ENCODE measurements around the gene PIK3AP1.

PIK3AP1 gene

GRCh38 chr10:96670786-96671185 is 49.5 kb downstream of the PIK3AP1 start:
- DNase-seq: no peak

GRCh38 chr10:96667401-96667800 is 52.9 kb downstream of the PIK3AP1 start:
- no peak for DNase-seq

GRCh38 chr10:96666741-96667140 is 53.6 kb downstream of the PIK3AP1 start:
- DNase-seq: no peak

GRCh38 chr10:96665306-96665705 is 55.0 kb downstream of the PIK3AP1 start:
- DNase-seq: no peak

- no peak for DNase-seq
These were observed 55.8 kb downstream of the PIK3AP1 start for GRCh38 chr10:96664563-96664962.

GRCh38 chr10:96663797-96664196 is 56.5 kb downstream of the PIK3AP1 start:
- DNase-seq: no peak

GRCh38 chr10:96661632-96662031 is 58.7 kb downstream of the PIK3AP1 start:
- no peak for DNase-seq

- no peak for DNase-seq
These were observed 60.0 kb downstream of the PIK3AP1 start for GRCh38 chr10:96660297-96660696.

GRCh38 chr10:96658844-96659243 is 61.5 kb downstream of the PIK3AP1 start:
- DNase-seq: no peak

- no peak for DNase-seq
These were observed 62.9 kb downstream of the PIK3AP1 start for GRCh38 chr10:96657385-96657784.

- no peak for DNase-seq
These were observed 63.5 kb downstream of the PIK3AP1 start for GRCh38 chr10:96656839-96657238.

GRCh38 chr10:96656198-96656577 is 64.1 kb downstream of the PIK3AP1 start:
- no peak for DNase-seq

GRCh38 chr10:96655461-96656197 is 64.7 kb downstream of the PIK3AP1 start:
- no peak for DNase-seq

GRCh38 chr10:96651998-96652431 is 68.3 kb downstream of the PIK3AP1 start:
- DNase-seq: no peak

- DNase-seq: no peak
These were observed 69.4 kb downstream of the PIK3AP1 start for GRCh38 chr10:96650958-96651357.

- no peak for DNase-seq
These were observed 72.0 kb downstream of the PIK3AP1 start for GRCh38 chr10:96648297-96648696.

GRCh38 chr10:96647466-96647865 is 72.8 kb downstream of the PIK3AP1 start:
- no peak for DNase-seq

GRCh38 chr10:96646751-96647166 is 73.6 kb downstream of the PIK3AP1 start:
- no peak for DNase-seq

GRCh38 chr10:96646301-96646700 is 74.0 kb downstream of the PIK3AP1 start:
- DNase-seq: no peak

GRCh38 chr10:96645191-96645721 is 75.1 kb downstream of the PIK3AP1 start:
- DNase-seq: no peak

GRCh38 chr10:96643920-96644319 is 76.4 kb downstream of the PIK3AP1 start:
- DNase-seq: no peak

- no peak for DNase-seq
These were observed 77.3 kb downstream of the PIK3AP1 start for GRCh38 chr10:96642973-96643372.

GRCh38 chr10:96642530-96642929 is 77.8 kb downstream of the PIK3AP1 start:
- DNase-seq: no peak

GRCh38 chr10:96641396-96642295 is 78.7 kb downstream of the PIK3AP1 start:
- DNase-seq: no peak
